HG03159 (cell line): ENCODE data around the gene SOD3.

Source experiments
- ATAC-seq: cut with Tn5 transposase; IDR thresholded peaks from one replicate; pipeline ENCODE4 v1.9.1; 2021; ENCODE audit warnings: mild to moderate bottlenecking, moderate library complexity; ENCODE audit not compliant: unreplicated experiment

SOD3 gene

GRCh38 chr4:24794916-24795665 lies at the start of gene SOD3:
Gene SOD3, plus strand, starts transcription at chr4:24795573. Its CDS starts 3,949 bp downstream, at chr4:24799522.
- ATAC-seq: no peak

- no peak for ATAC-seq
Observed at GRCh38 chr4:24747234-24747975, 48.0 kb upstream of the SOD3 start.

GRCh38 chr4:24748023-24748422 lies 47.4 kb upstream of the SOD3 start:
- ATAC-seq: no peak

GRCh38 chr4:24748758-24749350 lies 46.5 kb upstream of the SOD3 start:
- no peak for ATAC-seq

GRCh38 chr4:24750106-24750505 lies 45.3 kb upstream of the SOD3 start:
- ATAC-seq: no peak

- ATAC-seq: no peak
Observed at GRCh38 chr4:24751926-24752539, 43.3 kb upstream of the SOD3 start.

GRCh38 chr4:24753519-24753918 lies 41.9 kb upstream of the SOD3 start:
- ATAC-seq: no peak

- ATAC-seq: no peak
Observed at GRCh38 chr4:24754571-24754970, 40.8 kb upstream of the SOD3 start.

GRCh38 chr4:24763631-24764297 lies 31.6 kb upstream of the SOD3 start:
- no peak for ATAC-seq

GRCh38 chr4:24764345-24764744 lies 31.0 kb upstream of the SOD3 start:
- ATAC-seq: no peak

- ATAC-seq: no peak
Observed at GRCh38 chr4:24765376-24765988, 29.9 kb upstream of the SOD3 start.

- ATAC-seq: no peak
Observed at GRCh38 chr4:24768006-24768405, 27.4 kb upstream of the SOD3 start.

GRCh38 chr4:24768604-24769003 lies 26.8 kb upstream of the SOD3 start:
- peak; percentile 86 for ATAC-seq

GRCh38 chr4:24769571-24769970 lies 25.8 kb upstream of the SOD3 start:
- no peak for ATAC-seq

- ATAC-seq: peak; percentile 73
Observed at GRCh38 chr4:24770032-24770584, 25.3 kb upstream of the SOD3 start.

GRCh38 chr4:24770667-24771066 lies 24.7 kb upstream of the SOD3 start:
- no peak for ATAC-seq

GRCh38 chr4:24771241-24771640 lies 24.1 kb upstream of the SOD3 start:
- no peak for ATAC-seq

- no peak for ATAC-seq
Observed at GRCh38 chr4:24772061-24772705, 23.2 kb upstream of the SOD3 start.

- no peak for ATAC-seq
Observed at GRCh38 chr4:24772952-24773351, 22.4 kb upstream of the SOD3 start.

GRCh38 chr4:24774452-24774851 lies 20.9 kb upstream of the SOD3 start:
- no peak for ATAC-seq
